B cell (primary cell): ENCODE results near the gene CHRNA7.

Experiments used
- EZH2 ChIP-seq: IDR thresholded peaks from 2 replicates; pipeline ENCODE4 v1.6.1; 2012; ENCODE audit warnings: borderline replicate concordance, low read depth, mild to moderate bottlenecking, moderate library complexity, low read length; ENCODE audit not compliant: insufficient read depth, poor library complexity, severe bottlenecking
- TF ChIP-seq, protein P1 (sequence below): fragments of 200-600 bp; IDR thresholded peaks from one replicate; pipeline ENCODE4 v1.8.0; 2022; ENCODE audit warnings: antibody characterized with exemption, mild to moderate bottlenecking

DNA sequence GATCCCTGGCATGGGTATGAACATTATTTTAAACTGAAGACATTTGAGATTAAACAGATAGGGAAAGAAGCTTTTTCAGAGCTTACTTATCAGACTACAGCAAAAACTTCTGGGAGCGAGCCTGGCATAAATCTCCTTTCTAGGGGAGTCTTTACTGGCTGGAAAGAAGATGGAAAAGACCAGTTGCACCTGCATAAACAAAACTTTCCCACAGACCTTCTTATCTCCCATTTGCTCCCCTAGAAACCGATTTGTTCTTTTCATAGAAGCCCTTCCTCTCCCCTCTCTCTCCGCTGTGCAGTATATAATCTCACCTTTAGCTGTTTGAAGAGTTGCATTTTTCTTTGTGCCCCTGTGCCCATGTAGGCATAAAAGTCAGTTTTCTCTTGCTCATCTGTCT lies 93.2 kb downstream of the CHRNA7 start:
- TF ChIP-seq, protein P1, sequence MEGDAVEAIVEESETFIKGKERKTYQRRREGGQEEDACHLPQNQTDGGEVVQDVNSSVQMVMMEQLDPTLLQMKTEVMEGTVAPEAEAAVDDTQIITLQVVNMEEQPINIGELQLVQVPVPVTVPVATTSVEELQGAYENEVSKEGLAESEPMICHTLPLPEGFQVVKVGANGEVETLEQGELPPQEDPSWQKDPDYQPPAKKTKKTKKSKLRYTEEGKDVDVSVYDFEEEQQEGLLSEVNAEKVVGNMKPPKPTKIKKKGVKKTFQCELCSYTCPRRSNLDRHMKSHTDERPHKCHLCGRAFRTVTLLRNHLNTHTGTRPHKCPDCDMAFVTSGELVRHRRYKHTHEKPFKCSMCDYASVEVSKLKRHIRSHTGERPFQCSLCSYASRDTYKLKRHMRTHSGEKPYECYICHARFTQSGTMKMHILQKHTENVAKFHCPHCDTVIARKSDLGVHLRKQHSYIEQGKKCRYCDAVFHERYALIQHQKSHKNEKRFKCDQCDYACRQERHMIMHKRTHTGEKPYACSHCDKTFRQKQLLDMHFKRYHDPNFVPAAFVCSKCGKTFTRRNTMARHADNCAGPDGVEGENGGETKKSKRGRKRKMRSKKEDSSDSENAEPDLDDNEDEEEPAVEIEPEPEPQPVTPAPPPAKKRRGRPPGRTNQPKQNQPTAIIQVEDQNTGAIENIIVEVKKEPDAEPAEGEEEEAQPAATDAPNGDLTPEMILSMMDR = no peak
- no peak for TF ChIP-seq EZH2
